ENCODE results near the gene ESR1.
A peak's percentile ranks its signal among the peaks of the same experiment; 100 is the strongest.

Gene ESR1

GRCh38 chr6:151765444-151765886 lies 42.0 kb upstream of the ESR1 start:
- TF ChIP-seq CTCF (IDR thresholded peaks at IDR 0.05; ENCODE audit: insufficient read depth, missing control alignments) = peak; percentile 78
- DNase-seq (ENCODE audit: insufficient read length, low spot score) (peak; percentile 32), FAIRE-seq (peak; percentile 81)

GRCh38 chr6:151772446-151772845 lies 35.0 kb upstream of the ESR1 start:
- DNase-seq (ENCODE audit: insufficient read length, low spot score) (no peak), FAIRE-seq (no peak)
- TF ChIP-seq CTCF (IDR thresholded peaks at IDR 0.05; ENCODE audit: insufficient read depth, missing control alignments) = no peak

- DNase-seq (ENCODE audit: insufficient read length, low spot score) = no peak
- no peak for FAIRE-seq
- no peak for TF ChIP-seq CTCF (IDR thresholded peaks at IDR 0.05; ENCODE audit: insufficient read depth, missing control alignments)
Observed at GRCh38 chr6:151773382-151773781, 34.1 kb upstream of the ESR1 start.

GRCh38 chr6:151782560-151782959 lies 24.9 kb upstream of the ESR1 start:
- DNase-seq (ENCODE audit: insufficient read length, low spot score) (no peak), FAIRE-seq (no peak)

GRCh38 chr6:151783692-151784091 lies 23.8 kb upstream of the ESR1 start:
- TF ChIP-seq CTCF (IDR thresholded peaks at IDR 0.05; ENCODE audit: insufficient read depth, missing control alignments) = no peak
- DNase-seq (ENCODE audit: insufficient read length, low spot score) (no peak), FAIRE-seq (no peak)

More at GRCh38 chr6:151782560-151782959, 24.9 kb upstream of the ESR1 start:
- TF ChIP-seq CTCF (IDR thresholded peaks at IDR 0.05; ENCODE audit: insufficient read depth, missing control alignments) = no peak

GRCh38 chr6:151784441-151785214 lies 22.9 kb upstream of the ESR1 start:
- TF ChIP-seq CTCF (IDR thresholded peaks at IDR 0.05; ENCODE audit: insufficient read depth, missing control alignments) = no peak
- FAIRE-seq = no peak
- DNase-seq (ENCODE audit: insufficient read length, low spot score) = no peak

GRCh38 chr6:151796842-151797530 lies 10.5 kb upstream of the ESR1 start:
- TF ChIP-seq CTCF (IDR thresholded peaks at IDR 0.05; ENCODE audit: insufficient read depth, missing control alignments) = no peak
- no peak for DNase-seq (ENCODE audit: insufficient read length, low spot score)
- FAIRE-seq = no peak

Measured in D721Med (cell line).